Panc1 (cell line): Measurements from ENCODE around the gene FAM83C. TPM values are rescaled to one million over a fixed set of nuclear protein-coding genes. Genes with fewer than 3 reads are reported as not detected.

ENCODE experiments used
- ATAC-seq: fragments of 200-7000 bp; cut with Tn5 transposase; 2 replicates; pipeline ENCODE4 v1.9.1; 2020; ENCODE audit warnings: mild to moderate bottlenecking, moderate library complexity
- BruUV-seq: library from RNA; stranded (reverse); fragments of 400-500 nt; replicated peaks from 2 replicates; lab custom pipeline; 2021; lab: Mats Ljungman, UMichigan
- CTCF ChIA-PET: fragments of 300-600 bp; sonication (Branson Sonifier 250); formaldehyde crosslinking; loops from one replicate; lab custom pipeline; 2022; ENCODE audit warnings: antibody characterized with exemption; lab: Charles Lee
- POLR2A ChIA-PET: fragments of 300-600 bp; sonication (Branson Sonifier 250); formaldehyde crosslinking; loops from one replicate; lab custom pipeline; 2022; ENCODE audit warnings: antibody characterized with exemption; lab: Charles Lee
- DNase-seq: peaks from one replicate; pipeline ENCODE4 v3.0.0-alpha.2; 2010; ENCODE audit warnings: low read depth, low spot score
- H3K27ac ChIP-seq: 2 replicates; pipeline ENCODE4 v1.5.1; 2011; ENCODE audit warnings: mild to moderate bottlenecking, low read length, inconsistent platforms
- H3K27me3 ChIP-seq: fragments of 200-500 bp; sonication (Bioruptor generic); 2 replicates; pipeline ENCODE4 v1.6.0; 2014; ENCODE audit warnings: low read length, inconsistent platforms; ENCODE audit not compliant: control insufficient read depth, insufficient read depth
- H3K36me3 ChIP-seq: fragments of 200-500 bp; sonication (Bioruptor generic); 2 replicates; pipeline ENCODE4 v1.5.1; 2014; ENCODE audit warnings: inconsistent platforms, mild to moderate bottlenecking, low read length, moderate library complexity; ENCODE audit not compliant: control insufficient read depth, insufficient read depth
- H3K4me1 ChIP-seq: 2 replicates; pipeline ENCODE4 v1.5.1; 2011; ENCODE audit warnings: inconsistent platforms, mild to moderate bottlenecking, low read length, moderate library complexity; ENCODE audit not compliant: control insufficient read depth, insufficient read depth
- H3K4me3 ChIP-seq, 2 experiments: 2 replicates each; pipeline ENCODE4 v1.5.1; 2011 to 2012; ENCODE audit warnings: low read depth in 2 of 2, low read length in 2 of 2, mild to moderate bottlenecking in 2 of 2, inconsistent platforms in 1 of 2, moderate library complexity in 1 of 2
- H3K9me3 ChIP-seq: fragments of 200-500 bp; sonication (Bioruptor generic); 2 replicates; pipeline ENCODE4 v1.5.1; 2014; ENCODE audit warnings: low read depth, mild to moderate bottlenecking, inconsistent platforms, low read length, moderate library complexity; ENCODE audit not compliant: control insufficient read depth, insufficient read depth
- CTCF ChIP-seq: fragments of 450-650 bp; IDR thresholded peaks from 2 replicates; pipeline ENCODE4 v1.5.1; 2017; ENCODE audit warnings: mild to moderate bottlenecking
- POLR2AphosphoS5 ChIP-seq: IDR thresholded peaks from 2 replicates; pipeline ENCODE4 v1.6.1; 2012; ENCODE audit warnings: mild to moderate bottlenecking, low read depth, low read length, moderate library complexity
- REST ChIP-seq, 2 experiments: IDR thresholded peaks; 2 replicates each; pipeline ENCODE4 v1.6.1; 2011 to 2012; ENCODE audit warnings: low read depth in 2 of 2, control low read depth in 1 of 2, low read length in 1 of 2, mild to moderate bottlenecking in 1 of 2, moderate library complexity in 1 of 2; ENCODE audit not compliant: insufficient read depth in 1 of 2
- SIN3A ChIP-seq: IDR thresholded peaks from 2 replicates; pipeline ENCODE4 v1.6.1; 2012; ENCODE audit warnings: low read depth, mild to moderate bottlenecking, low read length, moderate library complexity, borderline replicate concordance; ENCODE audit not compliant: insufficient read depth
- TCF7L2 ChIP-seq: IDR thresholded peaks from 2 replicates; pipeline ENCODE4 v1.6.1; 2011; ENCODE audit warnings: mild to moderate bottlenecking, low read depth, low read length, inconsistent platforms
- in situ Hi-C: cut with HindIII; loops from 2 replicates; pipeline ENCODE4 v1.10.0; 2016; ENCODE audit warnings: low sequenced_read_pairs, low pct_unique_long_range_greater_than_20kb
- intact Hi-C: fragments of 100-400 bp; cut with micrococcal nuclease; formaldehyde crosslinking; loops from one replicate; pipeline ENCODE4 v1.10.0; 2022; ENCODE audit not compliant: unreplicated experiment
- total RNA-seq: library from RNA; stranded (reverse); gene quantifications from one replicate; pipeline ENCODE4 v1.2.1, GENCODE V29; 2021; ENCODE audit not compliant: unreplicated experiment

FAM83C gene
- total RNA-seq, 1 experiment from 2014 or later, result not detected

GRCh38 chr20:35237486-35237885 is 54.7 kb downstream of the FAM83C start:
- ChIA-PET POLR2A (no interaction called here), CTCF (no interaction called here)
- no TSS peak for BruUV-seq

GRCh38 chr20:35235881-35236280 is 56.3 kb downstream of the FAM83C start:
- in situ Hi-C loops, result no loop called here
- H3K27ac ChIP-seq, result no peak overlapping the region
- H3K27me3 ChIP-seq, result no peaks in the 10 kb centered on the region
- no peak for ATAC-seq
- no peaks in the 10 kb centered on the region for H3K4me1 ChIP-seq
- intact Hi-C loops, result no loop called here
- H3K4me3 ChIP-seq, result no peak overlapping the region
- no peaks in the 10 kb centered on the region for H3K9me3 ChIP-seq
- no peaks in the 10 kb centered on the region for H3K36me3 ChIP-seq
- ChIA-PET CTCF (no interaction called here), POLR2A (no interaction called here)
- TF ChIP-seq POLR2AphosphoS5 (no peak), SIN3A (no peak), REST (IDR thresholded peaks at IDR 0.05; ENCODE audit: insufficient read depth in 1 of 2, low read depth in 2 of 2, low read length in 1 of 2) (no peak), TCF7L2 (no peak), CTCF (no peak)
- BruUV-seq, result no TSS peak
- DNase-seq, result no peak

More at GRCh38 chr20:35237486-35237885, 54.7 kb downstream of the FAM83C start:
- Histone ChIP-seq H3K4me1 (no peaks in the 10 kb centered on the region), H3K36me3 (no peaks in the 10 kb centered on the region), H3K27ac (no peak overlapping the region), H3K4me3 (no peak overlapping the region), H3K27me3 (no peaks in the 10 kb centered on the region), H3K9me3 (no peaks in the 10 kb centered on the region)
- in situ Hi-C loops, result no loop called here
- ATAC-seq (no peak), DNase-seq (no peak)
- TF ChIP-seq POLR2AphosphoS5, result no peak
- TF ChIP-seq REST (IDR thresholded peaks at IDR 0.05; ENCODE audit: insufficient read depth in 1 of 2, low read depth in 2 of 2, low read length in 1 of 2), result no peak
- no peak for TF ChIP-seq SIN3A
- TF ChIP-seq TCF7L2, result no peak
- no peak for TF ChIP-seq CTCF
- intact Hi-C loops, result no loop called here
